SK-N-SH treated with all-trans-retinoic acid at 6 μM for 48 hours (cell line): Measurements from ENCODE around the gene FPR2.

Experiments
- ATAC-seq: fragments of 200-7000 bp; cut with Tn5 transposase; 3 replicates; pipeline ENCODE4 v1.9.1; 2020; ENCODE audit warnings: mild to moderate bottlenecking, moderate library complexity
- ARNTL ChIP-seq: fragments of 450-650 bp; formaldehyde crosslinking; IDR thresholded peaks from 2 replicates; pipeline ENCODE4 v1.5.0; 2020; ENCODE audit warnings: low read depth, mild to moderate bottlenecking, moderate library complexity, borderline replicate concordance
- BACH2 ChIP-seq: fragments of 250-450 bp; sonication (Bioruptor Pico); IDR thresholded peaks from 2 replicates; pipeline ENCODE4 v1.9.0; 2021; ENCODE audit warnings: mild to moderate bottlenecking, borderline replicate concordance
- CREB5 ChIP-seq: fragments of 250-450 bp; sonication (Bioruptor Pico); IDR thresholded peaks from 2 replicates; pipeline ENCODE4 v1.5.1; 2020; ENCODE audit warnings: low read depth, mild to moderate bottlenecking, moderate library complexity
- ESRRG ChIP-seq: fragments of 250-450 bp; sonication (Bioruptor Pico); IDR thresholded peaks from 2 replicates; pipeline ENCODE4 v1.6.1; 2021; ENCODE audit warnings: mild to moderate bottlenecking
- ISL1 ChIP-seq: fragments of 250-450 bp; sonication (Bioruptor Pico); IDR thresholded peaks from 2 replicates; pipeline ENCODE4 v2.1.2; 2022; ENCODE audit warnings: mild to moderate bottlenecking, moderate library complexity
- OSR1 ChIP-seq: fragments of 250-450 bp; sonication (Bioruptor Pico); IDR thresholded peaks from 2 replicates; pipeline ENCODE4 v1.8.0; 2022; ENCODE audit warnings: moderate library complexity, mild to moderate bottlenecking, inconsistent platforms
- POU6F1 ChIP-seq: fragments of 250-450 bp; sonication (Bioruptor Pico); IDR thresholded peaks from 2 replicates; pipeline ENCODE4 v1.8.0; 2021; ENCODE audit warnings: low read depth, mild to moderate bottlenecking, moderate library complexity, borderline replicate concordance
- PPARA ChIP-seq: fragments of 250-450 bp; sonication (Bioruptor Pico); IDR thresholded peaks from 2 replicates; pipeline ENCODE4 v1.5.0; 2020; ENCODE audit warnings: mild to moderate bottlenecking, borderline replicate concordance
- RARB ChIP-seq: fragments of 250-450 bp; sonication (Bioruptor Pico); IDR thresholded peaks from 2 replicates; pipeline ENCODE4 v1.8.0; 2021; ENCODE audit warnings: mild to moderate bottlenecking, moderate library complexity
- SNAI2 ChIP-seq: fragments of 250-450 bp; sonication (Bioruptor Pico); IDR thresholded peaks from 2 replicates; pipeline ENCODE4 v1.5.0; 2020; ENCODE audit warnings: mild to moderate bottlenecking, moderate library complexity
- TCF4 ChIP-seq: fragments of 250-450 bp; sonication (Bioruptor Pico); IDR thresholded peaks from 2 replicates; pipeline ENCODE4 v1.8.0; 2021; ENCODE audit warnings: mild to moderate bottlenecking, moderate library complexity, borderline replicate concordance
- TOX ChIP-seq: fragments of 250-450 bp; sonication (Bioruptor Pico); IDR thresholded peaks from 2 replicates; pipeline ENCODE4 v1.8.0; 2021; ENCODE audit warnings: mild to moderate bottlenecking, moderate library complexity, borderline replicate concordance
- ZC3H10 ChIP-seq: fragments of 250-450 bp; sonication (Bioruptor Pico); IDR thresholded peaks from 2 replicates; pipeline ENCODE4 v1.5.1; 2021; ENCODE audit warnings: mild to moderate bottlenecking, moderate library complexity
- ZFP3 ChIP-seq: fragments of 250-450 bp; sonication (Bioruptor Pico); IDR thresholded peaks from 2 replicates; pipeline ENCODE4 v1.5.0; 2020; ENCODE audit warnings: mild to moderate bottlenecking, moderate library complexity
- ZFP30 ChIP-seq: fragments of 450-650 bp; formaldehyde crosslinking; IDR thresholded peaks from 2 replicates; pipeline ENCODE4 v1.5.0; 2022; ENCODE audit warnings: mild to moderate bottlenecking, moderate library complexity
- ZNF565 ChIP-seq: fragments of 450-650 bp; formaldehyde crosslinking; conservative IDR thresholded peaks from 2 replicates; pipeline ENCODE4 v1.5.0; 2020; ENCODE audit warnings: low read depth, mild to moderate bottlenecking, moderate library complexity
- ZNF70 ChIP-seq: fragments of 450-650 bp; formaldehyde crosslinking; IDR thresholded peaks from 2 replicates; pipeline ENCODE4 v1.5.0; 2020; ENCODE audit warnings: mild to moderate bottlenecking, moderate library complexity
- ZNF8 ChIP-seq: fragments of 450-650 bp; formaldehyde crosslinking; IDR thresholded peaks from 2 replicates; pipeline ENCODE4 v1.5.0; 2020; ENCODE audit warnings: mild to moderate bottlenecking, moderate library complexity
- TF ChIP-seq, protein P1 (sequence below): fragments of 250-450 bp; sonication (Bioruptor Pico); IDR thresholded peaks from 2 replicates; pipeline ENCODE4 v1.5.0; 2020; ENCODE audit warnings: mild to moderate bottlenecking, moderate library complexity
- TF ChIP-seq, protein P2 (sequence below): fragments of 250-450 bp; sonication (Bioruptor Pico); IDR thresholded peaks from 2 replicates; pipeline ENCODE4 v1.8.0; 2020; ENCODE audit warnings: mild to moderate bottlenecking, moderate library complexity, borderline replicate concordance
- TF ChIP-seq, protein P3 (sequence below): fragments of 250-450 bp; sonication (Bioruptor Pico); IDR thresholded peaks from 2 replicates; pipeline ENCODE4 v1.5.1; 2021; ENCODE audit warnings: mild to moderate bottlenecking, moderate library complexity

FPR2 gene

DNA sequence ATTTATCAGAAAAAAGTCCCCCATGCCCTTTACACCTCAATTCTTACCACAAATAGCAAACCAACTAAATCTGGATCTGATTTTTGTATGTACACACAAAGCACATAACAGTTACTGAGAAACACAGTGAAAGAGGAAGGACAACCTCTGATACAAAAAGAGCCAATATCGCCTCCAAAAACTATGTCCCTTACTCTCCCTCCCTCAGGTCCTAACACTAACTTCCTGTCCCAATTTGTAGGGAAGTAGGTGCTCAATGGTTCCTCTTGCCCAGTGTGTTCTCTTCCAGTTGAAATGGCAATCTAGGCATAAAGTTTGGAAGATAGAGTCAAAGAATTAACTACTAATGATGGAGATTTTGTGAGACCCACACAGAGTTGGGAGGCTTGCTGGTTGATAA, 18.2 kb downstream of the FPR2 start:
- no peak for ATAC-seq
- TF ChIP-seq ZFP3 (CRISPR knock-in tag) (no peak), OSR1 (CRISPR knock-in tag) (no peak)

DNA sequence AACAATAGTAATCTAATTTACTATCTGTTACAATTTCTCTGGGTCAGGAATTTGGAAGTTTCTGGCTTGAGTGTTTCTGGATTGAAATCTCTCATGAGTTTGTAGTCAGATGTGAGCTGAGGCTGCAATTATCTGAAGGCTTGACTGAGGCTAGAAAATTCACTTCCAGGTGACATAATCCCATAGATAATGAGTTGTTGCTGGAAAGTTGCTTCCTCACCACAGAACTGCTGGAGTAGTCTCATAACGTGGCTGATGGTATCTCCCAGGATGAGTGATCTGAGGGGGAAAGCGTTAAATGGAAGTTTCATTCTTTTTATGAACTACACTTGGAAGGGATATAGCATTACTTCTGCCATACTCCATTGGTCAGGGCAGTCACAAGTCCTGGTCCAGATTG, 18.7 kb downstream of the FPR2 start:
- ATAC-seq = no peak
- TF ChIP-seq BACH2 (CRISPR knock-in tag) = no peak
- TF ChIP-seq ZFP30 (CRISPR knock-in tag) = no peak
- TF ChIP-seq ESRRG (CRISPR knock-in tag) = no peak
- no peak for TF ChIP-seq ZNF565

DNA sequence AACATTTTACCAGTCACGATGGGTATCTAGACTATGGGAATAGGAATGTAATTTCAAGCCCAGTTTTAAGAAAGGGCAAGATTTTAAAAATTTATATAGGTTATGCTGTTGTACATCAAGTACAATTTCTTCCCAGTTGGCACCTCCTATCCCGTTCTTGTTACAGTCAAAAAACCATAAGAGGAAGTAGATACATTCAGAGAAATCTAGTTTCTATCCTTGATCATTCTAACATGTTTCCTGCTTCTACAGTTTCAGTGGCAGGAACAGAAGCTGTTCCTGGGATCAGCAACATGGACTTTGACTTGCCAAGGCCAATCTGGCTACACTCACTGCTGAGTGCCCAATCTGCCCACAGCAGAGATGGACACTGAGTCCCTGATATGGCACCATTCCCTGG, 19.3 kb downstream of the FPR2 start:
- no peak for ATAC-seq
- TF ChIP-seq TOX (CRISPR knock-in tag) = no peak
- no peak for TF ChIP-seq ZNF8 (CRISPR knock-in tag)
- TF ChIP-seq ZNF565 = no peak
- no peak for TF ChIP-seq SNAI2 (CRISPR knock-in tag)
- no peak for TF ChIP-seq TCF4 (CRISPR knock-in tag)
- TF ChIP-seq CREB5 (CRISPR knock-in tag) = no peak
- TF ChIP-seq ARNTL = no peak
- TF ChIP-seq ZFP30 (CRISPR knock-in tag) = no peak
- TF ChIP-seq ZFP3 (CRISPR knock-in tag) = no peak
- TF ChIP-seq, protein P1, sequence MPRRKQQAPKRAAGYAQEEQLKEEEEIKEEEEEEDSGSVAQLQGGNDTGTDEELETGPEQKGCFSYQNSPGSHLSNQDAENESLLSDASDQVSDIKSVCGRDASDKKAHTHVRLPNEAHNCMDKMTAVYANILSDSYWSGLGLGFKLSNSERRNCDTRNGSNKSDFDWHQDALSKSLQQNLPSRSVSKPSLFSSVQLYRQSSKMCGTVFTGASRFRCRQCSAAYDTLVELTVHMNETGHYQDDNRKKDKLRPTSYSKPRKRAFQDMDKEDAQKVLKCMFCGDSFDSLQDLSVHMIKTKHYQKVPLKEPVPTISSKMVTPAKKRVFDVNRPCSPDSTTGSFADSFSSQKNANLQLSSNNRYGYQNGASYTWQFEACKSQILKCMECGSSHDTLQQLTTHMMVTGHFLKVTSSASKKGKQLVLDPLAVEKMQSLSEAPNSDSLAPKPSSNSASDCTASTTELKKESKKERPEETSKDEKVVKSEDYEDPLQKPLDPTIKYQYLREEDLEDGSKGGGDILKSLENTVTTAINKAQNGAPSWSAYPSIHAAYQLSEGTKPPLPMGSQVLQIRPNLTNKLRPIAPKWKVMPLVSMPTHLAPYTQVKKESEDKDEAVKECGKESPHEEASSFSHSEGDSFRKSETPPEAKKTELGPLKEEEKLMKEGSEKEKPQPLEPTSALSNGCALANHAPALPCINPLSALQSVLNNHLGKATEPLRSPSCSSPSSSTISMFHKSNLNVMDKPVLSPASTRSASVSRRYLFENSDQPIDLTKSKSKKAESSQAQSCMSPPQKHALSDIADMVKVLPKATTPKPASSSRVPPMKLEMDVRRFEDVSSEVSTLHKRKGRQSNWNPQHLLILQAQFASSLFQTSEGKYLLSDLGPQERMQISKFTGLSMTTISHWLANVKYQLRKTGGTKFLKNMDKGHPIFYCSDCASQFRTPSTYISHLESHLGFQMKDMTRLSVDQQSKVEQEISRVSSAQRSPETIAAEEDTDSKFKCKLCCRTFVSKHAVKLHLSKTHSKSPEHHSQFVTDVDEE (CRISPR knock-in tag) = no peak
- no peak for TF ChIP-seq ZC3H10 (CRISPR knock-in tag)

- TF ChIP-seq ZNF70 (no peak), ZFP3 (CRISPR knock-in tag) (no peak), TCF4 (CRISPR knock-in tag) (no peak), ZNF565 (no peak), ISL1 (no peak), CREB5 (CRISPR knock-in tag) (no peak), POU6F1 (no peak), PPARA (CRISPR knock-in tag) (no peak), ESRRG (CRISPR knock-in tag) (no peak), ARNTL (no peak), RARB (CRISPR knock-in tag) (no peak), ZFP30 (CRISPR knock-in tag) (no peak)
- TF ChIP-seq, protein P2, sequence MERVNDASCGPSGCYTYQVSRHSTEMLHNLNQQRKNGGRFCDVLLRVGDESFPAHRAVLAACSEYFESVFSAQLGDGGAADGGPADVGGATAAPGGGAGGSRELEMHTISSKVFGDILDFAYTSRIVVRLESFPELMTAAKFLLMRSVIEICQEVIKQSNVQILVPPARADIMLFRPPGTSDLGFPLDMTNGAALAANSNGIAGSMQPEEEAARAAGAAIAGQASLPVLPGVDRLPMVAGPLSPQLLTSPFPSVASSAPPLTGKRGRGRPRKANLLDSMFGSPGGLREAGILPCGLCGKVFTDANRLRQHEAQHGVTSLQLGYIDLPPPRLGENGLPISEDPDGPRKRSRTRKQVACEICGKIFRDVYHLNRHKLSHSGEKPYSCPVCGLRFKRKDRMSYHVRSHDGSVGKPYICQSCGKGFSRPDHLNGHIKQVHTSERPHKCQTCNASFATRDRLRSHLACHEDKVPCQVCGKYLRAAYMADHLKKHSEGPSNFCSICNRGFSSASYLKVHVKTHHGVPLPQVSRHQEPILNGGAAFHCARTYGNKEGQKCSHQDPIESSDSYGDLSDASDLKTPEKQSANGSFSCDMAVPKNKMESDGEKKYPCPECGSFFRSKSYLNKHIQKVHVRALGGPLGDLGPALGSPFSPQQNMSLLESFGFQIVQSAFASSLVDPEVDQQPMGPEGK (CRISPR knock-in tag) = no peak
- TF ChIP-seq, protein P3, sequence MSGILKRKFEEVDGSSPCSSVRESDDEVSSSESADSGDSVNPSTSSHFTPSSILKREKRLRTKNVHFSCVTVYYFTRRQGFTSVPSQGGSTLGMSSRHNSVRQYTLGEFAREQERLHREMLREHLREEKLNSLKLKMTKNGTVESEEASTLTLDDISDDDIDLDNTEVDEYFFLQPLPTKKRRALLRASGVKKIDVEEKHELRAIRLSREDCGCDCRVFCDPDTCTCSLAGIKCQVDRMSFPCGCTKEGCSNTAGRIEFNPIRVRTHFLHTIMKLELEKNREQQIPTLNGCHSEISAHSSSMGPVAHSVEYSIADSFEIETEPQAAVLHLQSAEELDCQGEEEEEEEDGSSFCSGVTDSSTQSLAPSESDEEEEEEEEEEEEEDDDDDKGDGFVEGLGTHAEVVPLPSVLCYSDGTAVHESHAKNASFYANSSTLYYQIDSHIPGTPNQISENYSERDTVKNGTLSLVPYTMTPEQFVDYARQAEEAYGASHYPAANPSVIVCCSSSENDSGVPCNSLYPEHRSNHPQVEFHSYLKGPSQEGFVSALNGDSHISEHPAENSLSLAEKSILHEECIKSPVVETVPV = no peak
- no peak for ATAC-seq
Observed at GRCh38 chr19:51781999-51782398, 21.0 kb downstream of the FPR2 start.
